KMS-11 (cell line): ENCODE data around the gene WASL.

Experiments used
- H2AFZ ChIP-seq: fragments of 200-600 bp; sonication (generic); 2 replicates; pipeline ENCODE4 v1.6.1; 2016; ENCODE audit warnings: antibody characterized with exemption, mixed run types, low read depth
- H3K27ac ChIP-seq: fragments of 200-600 bp; sonication (generic); 2 replicates; pipeline ENCODE4 v1.6.1; 2016; ENCODE audit warnings: mild to moderate bottlenecking, mixed run types
- H3K27me3 ChIP-seq: fragments of 200-600 bp; sonication (generic); 2 replicates; pipeline ENCODE4 v1.6.1; 2017; ENCODE audit warnings: mild to moderate bottlenecking, low read depth, mixed run types, moderate library complexity; ENCODE audit not compliant: insufficient read depth
- H3K36me3 ChIP-seq: fragments of 200-600 bp; sonication (generic); 2 replicates; pipeline ENCODE4 v1.6.1; 2017; ENCODE audit warnings: mild to moderate bottlenecking, mixed run types; ENCODE audit not compliant: insufficient read depth
- H3K4me1 ChIP-seq: fragments of 200-600 bp; sonication (generic); 2 replicates; pipeline ENCODE4 v1.6.1; 2016; ENCODE audit warnings: mild to moderate bottlenecking, low read depth, mixed run types; ENCODE audit not compliant: poor library complexity, severe bottlenecking
- H3K4me2 ChIP-seq: fragments of 200-600 bp; sonication (generic); 2 replicates; pipeline ENCODE4 v1.7.0; 2016; ENCODE audit warnings: mild to moderate bottlenecking, mixed run types
- H3K4me3 ChIP-seq: fragments of 200-600 bp; sonication (generic); IDR thresholded peaks from 2 replicates; pipeline ENCODE4 v1.6.1; 2017; ENCODE audit warnings: low read depth, low read length, mixed read lengths; ENCODE audit not compliant: insufficient read depth
- H3K79me2 ChIP-seq: fragments of 200-600 bp; sonication (generic); 2 replicates; pipeline ENCODE4 v1.6.1; 2016; ENCODE audit warnings: low read depth, mixed run types; ENCODE audit not compliant: insufficient read depth
- H3K9ac ChIP-seq: fragments of 200-600 bp; sonication (generic); 2 replicates; pipeline ENCODE4 v1.6.1; 2016; ENCODE audit warnings: mild to moderate bottlenecking, mixed run types
- H4K20me1 ChIP-seq: fragments of 200-600 bp; sonication (generic); 2 replicates; pipeline ENCODE4 v1.6.1; 2016; ENCODE audit warnings: mild to moderate bottlenecking, mixed run types; ENCODE audit not compliant: insufficient read depth
- CTCF ChIP-seq: fragments of 200-600 bp; sonication (generic); conservative IDR thresholded peaks from 2 replicates; pipeline ENCODE4 v1.6.1; 2017; ENCODE audit warnings: low read depth, mild to moderate bottlenecking, antibody characterized with exemption, low read length, moderate library complexity, mixed read lengths

Gene WASL

GRCh38 chr7:123746931-123747488 is 1.8 kb downstream of the WASL start:
- TF ChIP-seq CTCF: no peak
- peak overlapping the region; percentile 88; the same call in 1 of the 2 replicates for H3K27ac ChIP-seq
- peaks cover 71% of the 10 kb centered on the region for H3K4me1 ChIP-seq

GRCh38 chr7:123746055-123746454 is 2.7 kb downstream of the WASL start:
- H3K79me2 ChIP-seq: peaks cover 71% of the 10 kb centered on the region
- H3K4me1 ChIP-seq: peaks cover 65% of the 10 kb centered on the region
- H3K9ac ChIP-seq: no peak overlapping the region; the same call in 1 of the 2 replicates
- H3K4me3 ChIP-seq: no peak overlapping the region
- no peak overlapping the region; the same call in 1 of the 2 replicates for H3K27ac ChIP-seq
- peak overlapping the region; percentile 95 for H3K4me2 ChIP-seq
- no peaks in the 10 kb centered on the region for H3K27me3 ChIP-seq
- no peak for TF ChIP-seq CTCF
- no peak overlapping the region for H2AFZ ChIP-seq
- peaks cover 41% of the 10 kb centered on the region for H4K20me1 ChIP-seq
- no peaks in the 10 kb centered on the region for H3K36me3 ChIP-seq

More at GRCh38 chr7:123746931-123747488, 1.8 kb downstream of the WASL start:
- Histone ChIP-seq H3K4me2 (peak overlapping the region; percentile 95), H3K36me3 (no peaks in the 10 kb centered on the region), H2AFZ (0 out of 2 replicates have a peak overlapping the region, but pooled peaks have one; percentile 73), H4K20me1 (peaks cover 37% of the 10 kb centered on the region), H3K9ac (peak overlapping the region; percentile 86; the same call in 1 of the 2 replicates), H3K4me3 (no peak overlapping the region), H3K79me2 (peaks cover 62% of the 10 kb centered on the region), H3K27me3 (no peaks in the 10 kb centered on the region)

GRCh38 chr7:123745437-123745836 is 3.4 kb downstream of the WASL start:
- H4K20me1 ChIP-seq: peaks cover 41% of the 10 kb centered on the region
- no peak overlapping the region for H2AFZ ChIP-seq
- H3K36me3 ChIP-seq: no peaks in the 10 kb centered on the region
- peak overlapping the region; percentile 95; the same call in 1 of the 2 replicates for H3K4me2 ChIP-seq
- H3K4me1 ChIP-seq: peaks cover 59% of the 10 kb centered on the region
- peaks cover 77% of the 10 kb centered on the region for H3K79me2 ChIP-seq
- TF ChIP-seq CTCF: no peak
- no peak overlapping the region for H3K27ac ChIP-seq
- H3K9ac ChIP-seq: no peak overlapping the region
- H3K4me3 ChIP-seq: no peak overlapping the region
- no peaks in the 10 kb centered on the region for H3K27me3 ChIP-seq

- TF ChIP-seq CTCF: no peak
- peaks cover 51% of the 10 kb centered on the region for H3K4me1 ChIP-seq
- no peak overlapping the region for H3K27ac ChIP-seq
- H2AFZ ChIP-seq: no peak overlapping the region
- H3K9ac ChIP-seq: no peak overlapping the region
- H3K4me3 ChIP-seq: no peak overlapping the region
- peaks cover 41% of the 10 kb centered on the region for H4K20me1 ChIP-seq
- H3K27me3 ChIP-seq: no peaks in the 10 kb centered on the region
- H3K36me3 ChIP-seq: no peaks in the 10 kb centered on the region
- peaks cover 87% of the 10 kb centered on the region for H3K79me2 ChIP-seq
- no peak overlapping the region for H3K4me2 ChIP-seq
These were observed 4.4 kb downstream of the WASL start for GRCh38 chr7:123744416-123744815.
